Cortex of kidney (tissue), 1 donor: ENCODE measurements around the gene CAPN1.

Experiments used
- DNase-seq: peaks from one replicate; lab custom pipeline; 2025; lab: John Stamatoyannopoulos, UW

Gene CAPN1

DNA sequence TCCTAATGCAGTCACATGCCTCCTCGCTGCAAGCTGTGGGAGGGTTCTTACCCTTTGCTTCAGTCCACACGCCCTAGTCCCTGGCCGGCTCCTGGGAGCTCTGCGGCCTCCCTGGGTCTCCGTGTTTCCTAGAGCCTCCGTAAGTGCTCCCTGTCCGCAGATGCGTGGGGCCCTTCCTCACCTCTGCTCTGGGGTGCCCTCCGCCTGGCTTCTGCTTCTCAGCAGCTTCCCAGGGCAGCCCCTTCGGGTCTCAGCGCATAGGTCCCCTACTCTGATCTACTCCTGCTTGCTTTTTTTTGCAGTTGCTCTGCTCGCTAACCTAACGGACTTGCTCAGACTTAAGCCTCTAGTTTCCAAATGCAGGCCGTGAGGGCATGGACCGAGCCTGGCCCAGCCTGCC lies 22.4 kb downstream of the CAPN1 start:
- no peak for DNase-seq

DNA sequence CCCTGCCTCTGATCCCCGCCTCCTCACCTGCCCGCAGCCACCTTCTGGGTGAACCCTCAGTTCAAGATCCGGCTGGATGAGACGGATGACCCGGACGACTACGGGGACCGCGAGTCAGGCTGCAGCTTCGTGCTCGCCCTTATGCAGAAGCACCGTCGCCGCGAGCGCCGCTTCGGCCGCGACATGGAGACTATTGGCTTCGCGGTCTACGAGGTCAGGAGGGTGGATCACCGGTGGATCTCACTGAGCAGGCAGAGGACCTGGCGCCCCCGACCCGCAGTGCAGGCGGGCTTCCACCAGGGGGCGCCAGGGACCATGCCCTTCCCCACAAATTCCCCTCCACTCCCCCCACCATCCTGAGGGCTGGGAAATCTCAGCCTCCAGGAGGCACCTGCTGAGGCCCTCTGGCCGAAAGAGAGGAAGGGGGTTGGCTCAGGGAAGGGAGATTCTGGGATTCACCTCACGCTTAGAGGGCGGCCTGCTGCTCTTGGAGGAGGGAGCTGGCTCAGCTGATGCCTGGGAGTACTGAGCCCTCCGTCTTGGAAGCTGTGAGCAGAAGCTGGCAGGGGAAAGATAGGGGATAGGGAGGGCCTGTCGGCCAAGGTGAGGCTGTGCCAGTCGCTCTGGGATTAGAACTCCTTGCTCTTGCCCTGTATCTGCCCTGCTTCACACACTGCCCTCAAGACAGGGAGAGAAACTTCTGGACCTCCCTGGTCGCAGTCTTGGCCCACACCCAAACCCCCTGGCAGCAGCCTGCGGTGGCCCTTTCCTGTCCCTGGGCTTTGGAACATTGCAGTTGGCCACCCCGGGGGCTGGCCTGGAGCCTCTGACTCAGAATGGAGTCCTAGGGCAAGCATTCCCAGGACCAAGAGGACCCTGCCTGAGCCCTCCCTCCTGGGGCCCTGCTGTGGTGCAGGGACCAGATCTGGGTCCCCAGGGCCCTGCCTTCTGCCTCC lies 23.2 kb downstream of the CAPN1 start:
- no peak for DNase-seq

DNA sequence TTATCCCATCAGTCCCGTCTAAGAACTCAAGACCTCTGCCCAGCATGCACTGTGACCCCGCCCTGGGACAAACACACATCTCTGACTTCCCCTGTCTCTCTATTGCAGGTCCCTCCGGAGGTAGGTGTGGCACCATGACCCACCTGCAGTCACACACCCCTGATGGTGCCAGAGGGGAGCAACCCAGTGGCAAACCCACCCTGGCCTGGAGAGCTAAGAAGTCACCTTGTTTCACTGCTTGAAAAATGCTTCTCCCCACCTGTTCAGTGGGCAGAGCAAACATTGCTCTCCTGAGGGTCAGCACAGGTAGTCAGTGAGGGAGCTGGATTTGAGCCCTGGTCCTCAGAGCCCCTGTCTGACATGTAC lies 23.9 kb downstream of the CAPN1 start:
- no peak for DNase-seq

DNA sequence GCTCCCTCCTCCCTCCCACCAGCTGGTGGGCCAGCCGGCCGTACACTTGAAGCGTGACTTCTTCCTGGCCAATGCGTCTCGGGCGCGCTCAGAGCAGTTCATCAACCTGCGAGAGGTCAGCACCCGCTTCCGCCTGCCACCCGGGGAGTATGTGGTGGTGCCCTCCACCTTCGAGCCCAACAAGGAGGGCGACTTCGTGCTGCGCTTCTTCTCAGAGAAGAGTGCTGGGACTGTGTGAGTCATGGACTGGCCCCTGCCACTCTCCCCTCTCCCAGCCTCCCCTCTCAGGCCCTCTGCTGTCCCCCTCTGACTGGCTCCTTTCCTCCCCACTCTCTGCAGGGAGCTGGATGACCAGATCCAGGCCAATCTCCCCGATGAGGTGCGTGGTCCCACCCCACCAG lies 24.7 kb downstream of the CAPN1 start:
- no peak for DNase-seq

DNA sequence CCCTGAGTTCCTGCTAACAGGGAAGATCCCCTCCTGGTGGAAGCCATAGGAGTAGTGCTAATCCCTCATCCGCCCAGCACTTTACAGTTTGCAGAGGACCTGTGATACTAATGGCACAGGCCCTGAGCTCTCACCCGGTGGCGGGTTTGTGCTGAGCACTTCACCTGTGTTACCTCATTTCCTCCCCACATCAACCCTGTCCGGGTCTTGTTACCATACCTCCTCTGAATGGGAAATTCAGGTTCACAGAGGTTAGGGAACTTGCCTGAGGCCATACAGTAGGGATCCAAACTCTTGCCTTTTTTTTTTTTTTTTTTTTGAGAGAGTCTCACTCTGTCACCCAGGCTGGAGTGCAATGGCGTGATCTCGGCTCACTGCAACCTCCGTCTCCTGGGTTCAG lies 25.2 kb downstream of the CAPN1 start:
- DNase-seq: no peak

DNA sequence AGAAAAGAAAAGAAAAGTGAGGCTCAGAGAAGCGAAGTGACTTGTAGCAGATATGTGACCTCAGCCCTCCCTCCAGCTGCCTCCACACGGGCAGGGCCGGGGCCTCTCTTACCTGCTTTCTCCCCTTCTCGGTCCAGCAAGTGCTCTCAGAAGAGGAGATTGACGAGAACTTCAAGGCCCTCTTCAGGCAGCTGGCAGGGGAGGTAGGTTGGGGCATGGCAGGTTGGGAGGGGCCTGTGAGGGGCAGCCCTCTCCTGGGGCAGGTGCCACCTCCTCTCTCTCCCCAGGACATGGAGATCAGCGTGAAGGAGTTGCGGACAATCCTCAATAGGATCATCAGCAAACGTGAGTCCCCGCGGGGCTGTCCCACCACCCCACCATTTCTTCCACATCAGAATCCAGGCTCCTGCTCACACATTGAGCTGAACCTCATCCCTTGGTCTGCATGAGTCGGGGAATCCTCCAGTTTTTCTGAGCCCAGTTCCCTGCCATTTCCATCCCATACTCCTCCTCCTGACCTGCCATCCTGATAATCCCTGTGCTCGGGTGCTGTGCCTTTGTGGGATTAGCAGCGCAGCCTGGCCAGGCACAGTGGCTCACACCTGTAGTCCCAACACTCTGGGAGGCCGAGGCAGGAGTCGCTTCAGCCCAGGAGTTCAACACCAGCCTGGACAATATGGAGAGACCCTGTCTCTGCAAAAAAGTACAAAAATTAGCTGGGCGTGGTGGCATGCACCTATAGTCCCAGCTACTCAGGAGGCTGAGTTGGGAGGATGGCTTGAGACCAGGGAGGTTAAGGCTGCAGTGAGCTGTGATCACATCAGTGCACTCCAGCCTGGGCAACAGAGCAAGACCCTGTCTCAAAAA lies 26.4 kb downstream of the CAPN1 start:
- no peak for DNase-seq

DNA sequence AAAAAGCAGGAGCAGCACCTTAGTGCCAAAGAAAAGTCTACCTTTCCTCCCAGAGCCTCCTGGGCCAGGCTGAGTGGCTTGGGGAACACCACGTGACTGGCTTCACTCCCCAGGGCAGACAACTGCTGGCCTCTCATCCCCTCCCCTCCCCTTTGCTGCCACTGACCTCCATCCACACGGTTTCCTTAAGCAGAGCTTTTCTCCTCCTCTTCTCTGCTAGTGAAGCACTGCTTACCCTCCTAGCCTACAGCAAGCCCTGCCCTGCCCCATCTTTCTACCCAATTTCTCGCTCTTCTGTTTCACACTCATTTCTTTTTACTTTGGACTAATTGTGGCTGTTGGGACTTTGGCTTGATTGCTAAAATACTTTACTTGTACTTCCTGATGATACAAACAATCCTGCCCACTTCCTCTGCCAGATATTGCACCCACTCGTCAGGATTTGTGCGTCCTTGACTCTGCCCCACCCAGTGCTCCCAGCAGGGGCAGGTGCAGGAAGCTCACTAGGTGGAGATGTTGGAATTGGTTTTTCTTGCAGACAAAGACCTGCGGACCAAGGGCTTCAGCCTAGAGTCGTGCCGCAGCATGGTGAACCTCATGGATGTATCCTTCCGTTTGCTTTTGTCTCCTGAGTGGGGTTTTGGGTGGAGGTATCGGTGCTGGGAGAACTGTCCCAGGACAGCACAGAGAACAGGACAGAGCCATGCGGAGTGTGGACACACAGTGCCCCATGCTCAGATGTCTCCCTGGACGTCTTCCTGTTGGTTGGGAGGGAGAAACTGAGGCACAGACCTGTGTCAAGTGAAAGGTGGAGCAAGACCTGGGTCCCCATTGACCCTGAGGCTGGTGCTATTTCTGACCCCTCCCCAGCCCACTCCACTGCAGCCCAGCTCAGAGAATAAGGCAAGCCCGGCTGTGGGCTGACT lies 27.3 kb downstream of the CAPN1 start:
- no peak for DNase-seq

DNA sequence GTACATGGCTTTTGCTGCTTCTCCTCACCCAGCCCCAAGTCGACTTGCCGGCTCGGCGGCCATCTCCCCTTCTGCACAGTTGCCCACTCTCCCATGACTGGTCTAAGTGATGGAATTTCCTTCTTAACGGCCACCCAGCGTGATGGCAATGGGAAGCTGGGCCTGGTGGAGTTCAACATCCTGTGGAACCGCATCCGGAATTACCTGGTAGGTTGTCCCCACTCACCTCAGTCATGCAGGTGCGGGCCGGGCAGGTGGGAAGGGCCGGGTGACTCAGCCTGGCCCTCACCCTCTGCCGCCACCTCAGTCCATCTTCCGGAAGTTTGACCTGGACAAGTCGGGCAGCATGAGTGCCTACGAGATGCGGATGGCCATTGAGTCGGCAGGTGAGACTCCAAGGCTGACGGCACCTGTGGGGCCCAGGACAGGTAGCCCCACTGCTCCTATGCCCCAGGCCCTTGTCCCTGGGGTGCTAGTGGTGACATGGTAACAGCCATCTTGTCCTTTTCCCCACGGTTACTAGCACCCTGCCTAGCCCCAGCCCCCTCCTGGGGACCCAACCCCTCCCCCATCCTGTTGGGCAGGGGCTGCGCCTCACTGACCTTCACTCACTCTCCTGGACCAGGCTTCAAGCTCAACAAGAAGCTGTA lies 28.1 kb downstream of the CAPN1 start:
- DNase-seq: no peak

DNA sequence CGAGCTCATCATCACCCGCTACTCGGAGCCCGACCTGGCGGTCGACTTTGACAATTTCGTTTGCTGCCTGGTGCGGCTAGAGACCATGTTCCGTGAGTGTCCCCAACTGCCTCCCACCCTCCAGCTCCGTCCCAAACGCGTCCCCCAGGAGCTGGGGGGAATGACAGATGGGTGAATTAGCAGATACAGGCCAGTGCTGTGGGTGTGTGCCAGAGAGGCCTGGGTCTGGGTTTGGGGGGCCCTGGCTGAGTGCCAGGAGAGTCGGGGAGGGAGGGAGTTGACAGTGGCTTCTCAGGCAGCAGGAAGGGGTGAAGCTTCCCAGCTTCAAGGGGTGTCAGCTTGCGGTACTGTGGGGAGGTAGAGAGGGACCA lies 28.6 kb downstream of the CAPN1 start:
- no peak for DNase-seq

DNA sequence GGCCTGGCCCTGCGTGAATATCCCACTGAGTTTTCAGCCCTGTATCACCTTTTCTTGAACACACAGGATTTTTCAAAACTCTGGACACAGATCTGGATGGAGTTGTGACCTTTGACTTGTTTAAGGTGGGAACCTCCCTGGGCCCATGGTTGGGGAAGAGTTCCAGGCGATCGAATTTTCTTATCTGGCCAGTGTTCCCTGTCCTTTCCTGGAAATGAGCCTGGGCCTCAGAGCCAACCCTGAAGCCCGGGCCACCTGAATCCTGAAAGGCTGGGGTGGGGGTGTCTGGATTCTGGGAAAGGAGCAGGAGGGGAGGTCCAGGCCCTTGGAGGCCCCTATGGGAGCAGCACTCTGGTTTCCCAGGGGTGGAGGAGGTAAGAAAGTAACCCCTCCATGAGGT lies 29.0 kb downstream of the CAPN1 start:
- no peak for DNase-seq

DNA sequence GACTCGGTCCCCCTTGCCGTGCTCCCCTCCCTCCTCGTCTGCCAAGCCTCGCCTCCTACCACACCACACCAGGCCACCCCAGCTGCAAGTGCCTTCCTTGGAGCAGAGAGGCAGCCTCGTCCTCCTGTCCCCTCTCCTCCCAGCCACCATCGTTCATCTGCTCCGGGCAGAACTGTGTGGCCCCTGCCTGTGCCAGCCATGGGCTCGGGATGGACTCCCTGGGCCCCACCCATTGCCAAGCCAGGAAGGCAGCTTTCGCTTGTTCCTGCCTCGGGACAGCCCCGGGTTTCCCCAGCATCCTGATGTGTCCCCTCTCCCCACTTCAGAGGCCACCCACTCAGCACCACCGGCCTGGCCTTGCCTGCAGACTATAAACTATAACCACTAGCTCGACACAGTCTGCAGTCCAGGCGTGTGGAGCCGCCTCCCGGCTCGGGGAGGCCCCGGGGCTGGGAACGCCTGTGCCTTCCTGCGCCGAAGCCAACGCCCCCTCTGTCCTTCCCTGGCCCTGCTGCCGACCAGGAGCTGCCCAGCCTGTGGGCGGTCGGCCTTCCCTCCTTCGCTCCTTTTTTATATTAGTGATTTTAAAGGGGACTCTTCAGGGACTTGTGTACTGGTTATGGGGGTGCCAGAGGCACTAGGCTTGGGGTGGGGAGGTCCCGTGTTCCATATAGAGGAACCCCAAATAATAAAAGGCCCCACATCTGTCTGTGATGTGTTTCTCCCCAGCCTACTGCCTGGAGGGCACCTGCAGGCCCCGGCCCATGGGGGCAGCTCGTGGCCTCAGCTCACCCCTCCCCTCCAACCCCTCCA lies 29.8 kb downstream of the CAPN1 start:
- DNase-seq: no peak

DNA sequence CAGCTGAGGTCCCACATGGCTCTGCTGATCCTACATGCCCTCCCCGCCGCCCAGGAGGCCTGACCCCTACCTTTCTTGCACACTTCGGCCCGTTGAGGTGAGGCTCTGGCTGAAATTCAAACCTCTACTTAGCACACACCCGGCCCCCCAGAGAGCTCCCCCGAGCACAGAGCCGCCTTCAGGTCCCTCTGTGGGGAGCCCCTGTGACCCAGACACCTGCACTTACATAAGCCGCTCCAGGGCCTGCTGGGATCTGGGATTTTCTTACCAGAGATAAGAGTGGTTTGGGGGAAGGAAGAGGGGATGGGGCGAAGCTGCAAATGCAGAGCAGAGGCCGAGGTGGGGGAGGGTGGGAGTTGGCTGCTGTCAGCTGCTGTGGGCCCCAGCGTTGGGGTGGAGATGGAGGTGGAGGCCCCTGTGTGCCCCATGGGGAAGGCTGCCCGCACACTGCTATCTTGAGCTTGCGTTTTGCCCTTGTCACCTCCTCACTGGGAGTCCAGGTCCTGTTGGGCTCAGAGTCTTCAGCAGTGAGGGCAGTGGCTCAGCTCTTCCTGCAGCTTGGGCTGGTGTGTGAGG lies 30.6 kb downstream of the CAPN1 start:
- no peak for DNase-seq

DNA sequence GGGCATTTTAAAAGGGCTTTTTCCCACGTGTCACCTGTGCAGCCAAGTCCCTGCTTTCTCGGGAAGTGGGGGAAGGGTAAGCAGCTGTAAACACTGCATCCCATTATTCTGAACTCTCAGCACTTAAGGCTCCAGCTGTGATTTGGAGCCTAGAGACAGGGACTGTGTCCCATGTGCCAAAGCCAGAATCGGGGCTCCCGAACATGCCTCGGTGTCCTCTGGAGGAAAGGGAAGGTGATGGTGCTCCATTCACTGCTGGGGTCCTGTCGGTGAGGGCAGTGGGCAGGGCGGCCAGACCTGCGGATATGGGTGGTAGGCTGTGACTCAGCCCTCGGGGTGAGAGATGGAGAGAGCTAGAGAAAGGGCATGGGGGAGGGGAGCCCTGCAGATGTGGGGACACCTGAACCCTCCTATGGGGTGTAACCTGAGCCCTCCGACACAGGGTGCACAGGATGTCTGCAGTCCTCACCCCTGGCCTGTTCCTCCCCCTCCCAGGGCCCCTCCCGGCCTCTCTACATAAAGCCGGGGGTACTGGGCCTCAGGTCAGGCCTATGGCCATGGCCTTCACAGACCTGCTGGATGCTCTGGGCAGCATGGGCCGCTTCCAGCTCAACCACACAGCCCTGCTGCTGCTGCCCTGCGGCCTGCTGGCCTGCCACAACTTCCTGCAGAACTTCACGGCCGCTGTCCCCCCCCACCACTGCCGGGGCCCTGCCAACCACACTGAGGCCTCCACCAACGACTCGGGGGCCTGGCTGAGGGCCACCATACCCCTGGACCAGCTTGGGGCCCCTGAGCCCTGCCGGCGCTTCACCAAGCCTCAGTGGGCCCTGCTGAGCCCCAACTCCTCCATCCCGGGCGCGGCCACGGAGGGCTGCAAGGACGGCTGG lies 31.8 kb downstream of the CAPN1 start:
- DNase-seq: no peak

DNA sequence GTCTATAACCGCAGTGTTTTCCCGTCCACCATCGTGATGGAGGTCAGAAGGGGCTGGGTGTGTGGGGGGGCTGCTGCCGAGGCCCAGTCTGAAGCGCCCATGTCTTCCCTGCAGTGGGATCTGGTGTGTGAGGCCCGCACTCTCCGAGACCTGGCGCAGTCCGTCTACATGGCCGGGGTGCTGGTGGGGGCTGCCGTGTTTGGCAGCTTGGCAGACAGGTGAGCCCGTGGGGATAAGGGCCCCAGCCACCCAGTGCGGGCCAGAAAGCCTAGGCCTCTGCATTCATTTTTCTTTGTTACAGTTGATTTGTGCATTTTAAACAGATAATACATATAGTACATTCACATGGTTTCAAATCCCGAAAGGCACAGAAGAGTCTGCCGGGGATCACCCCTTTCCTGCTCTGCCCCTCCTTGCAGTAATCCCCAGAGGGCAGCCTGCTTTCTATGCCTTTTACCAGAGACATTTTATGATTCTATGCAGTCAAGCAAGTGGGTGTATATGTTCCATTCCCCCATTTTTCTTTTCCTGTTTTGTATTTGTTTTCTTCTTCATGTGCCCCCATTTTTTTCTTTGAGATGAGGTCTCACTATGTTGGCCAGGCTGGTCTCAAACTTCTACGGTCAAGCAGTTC lies 32.6 kb downstream of the CAPN1 start:
- no peak for DNase-seq

DNA sequence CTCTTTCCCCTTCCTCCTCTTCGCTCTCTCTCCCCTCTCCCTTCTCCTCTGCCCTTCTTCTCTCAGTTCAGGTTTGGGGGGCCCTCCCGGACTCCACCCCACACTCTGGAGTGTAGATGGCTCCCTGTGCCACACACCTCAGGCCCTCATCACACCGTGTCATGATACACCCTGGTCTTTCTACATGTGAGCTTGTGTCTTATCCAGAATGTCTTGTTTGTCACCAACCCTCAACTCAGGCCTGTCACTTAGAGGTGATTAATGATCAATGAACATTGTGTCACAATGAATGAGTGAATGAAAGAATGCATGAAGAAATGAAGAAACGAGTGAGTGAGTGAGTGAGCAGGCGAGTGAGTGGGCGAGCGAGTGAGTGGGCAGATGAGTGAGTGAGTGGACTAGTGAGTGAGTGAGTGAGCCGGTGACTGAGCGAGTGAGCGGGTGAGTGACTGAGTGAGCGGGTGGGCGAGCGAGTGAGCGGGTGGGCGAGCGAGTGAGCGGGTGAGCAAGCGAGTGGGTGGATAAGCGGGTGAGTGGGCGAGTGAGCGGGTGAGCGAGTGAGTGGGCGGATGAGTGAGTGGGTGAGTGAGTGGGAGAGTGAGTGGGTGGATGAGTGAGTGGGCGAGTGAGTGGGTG lies 33.8 kb downstream of the CAPN1 start:
- no peak for DNase-seq

DNA sequence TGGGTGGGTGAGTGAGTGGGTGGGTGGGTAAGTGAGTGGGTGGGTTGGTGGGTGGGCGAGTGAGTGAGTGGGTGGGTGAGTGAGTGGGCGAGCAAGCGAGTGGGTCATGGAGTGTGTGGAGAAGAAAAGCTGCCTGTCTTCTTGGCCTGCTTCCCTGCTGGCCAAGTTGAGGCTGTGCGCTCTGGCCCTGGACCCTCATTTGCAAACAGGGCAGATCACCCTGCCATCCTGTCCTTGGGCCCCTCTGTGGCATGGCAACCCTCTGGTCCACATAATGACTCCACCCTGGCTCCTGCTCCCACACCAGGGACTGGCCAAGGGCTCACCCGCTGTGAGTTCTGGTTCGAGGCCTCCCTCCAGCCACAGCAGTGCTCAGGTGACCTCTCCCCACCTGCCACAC lies 35.1 kb downstream of the CAPN1 start:
- no peak for DNase-seq

DNA sequence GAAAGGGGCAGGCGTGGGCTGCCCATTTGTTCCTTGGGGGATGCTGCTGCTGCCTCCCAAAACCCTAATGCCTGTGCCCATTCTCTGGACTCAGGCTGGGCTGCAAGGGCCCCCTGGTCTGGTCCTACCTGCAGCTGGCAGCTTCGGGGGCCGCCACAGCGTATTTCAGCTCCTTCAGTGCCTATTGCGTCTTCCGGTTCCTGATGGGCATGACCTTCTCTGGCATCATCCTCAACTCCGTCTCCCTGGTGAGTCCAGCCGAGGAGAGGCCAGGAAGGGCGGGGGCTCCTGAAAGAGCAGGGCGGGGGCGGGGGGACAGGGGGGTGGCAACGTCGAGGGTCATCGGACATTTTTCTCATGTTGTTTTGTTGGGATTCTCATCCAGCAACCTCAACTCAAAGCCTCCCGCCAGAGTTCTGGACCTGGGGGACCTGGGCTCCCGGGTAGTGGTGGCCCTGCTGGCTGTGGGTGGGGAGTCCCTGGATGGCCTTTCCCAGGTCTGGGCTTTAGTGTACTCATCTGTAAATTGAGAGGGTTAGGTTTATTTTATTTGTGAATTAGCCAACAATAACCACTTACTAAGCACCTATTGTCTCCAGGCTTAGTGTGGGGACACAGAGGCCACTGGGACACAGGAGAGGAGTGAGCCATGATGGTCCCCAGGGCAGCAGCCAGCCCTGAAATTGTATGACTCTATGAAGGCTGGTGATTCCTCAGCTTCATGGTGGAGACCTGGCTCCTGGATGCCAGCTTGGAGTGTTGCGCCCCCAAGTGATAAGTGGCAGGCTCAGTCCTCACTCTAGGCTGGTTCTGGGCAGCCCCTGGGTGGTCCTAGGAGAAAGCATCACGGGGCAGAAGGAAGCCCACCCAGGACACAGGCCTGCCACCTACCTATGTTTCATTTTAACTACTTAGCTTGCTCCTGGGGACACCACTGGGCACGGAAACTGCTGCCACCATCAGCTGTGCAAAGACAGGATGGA lies 36.0 kb downstream of the CAPN1 start:
- no peak for DNase-seq
